Measurements from ENCODE around the gene FAM181A. TPM values are rescaled to one million over a fixed set of nuclear protein-coding genes. Genes with fewer than 3 reads are reported as not detected.
A peak's percentile ranks its signal among the peaks of the same experiment; 100 is the strongest.

FAM181A gene
- polyA plus RNA-seq, 1 donor (not counting 4 experiments of a cell fraction or from before 2014, with no cell fraction given), result 0.04 TPM

DNA sequence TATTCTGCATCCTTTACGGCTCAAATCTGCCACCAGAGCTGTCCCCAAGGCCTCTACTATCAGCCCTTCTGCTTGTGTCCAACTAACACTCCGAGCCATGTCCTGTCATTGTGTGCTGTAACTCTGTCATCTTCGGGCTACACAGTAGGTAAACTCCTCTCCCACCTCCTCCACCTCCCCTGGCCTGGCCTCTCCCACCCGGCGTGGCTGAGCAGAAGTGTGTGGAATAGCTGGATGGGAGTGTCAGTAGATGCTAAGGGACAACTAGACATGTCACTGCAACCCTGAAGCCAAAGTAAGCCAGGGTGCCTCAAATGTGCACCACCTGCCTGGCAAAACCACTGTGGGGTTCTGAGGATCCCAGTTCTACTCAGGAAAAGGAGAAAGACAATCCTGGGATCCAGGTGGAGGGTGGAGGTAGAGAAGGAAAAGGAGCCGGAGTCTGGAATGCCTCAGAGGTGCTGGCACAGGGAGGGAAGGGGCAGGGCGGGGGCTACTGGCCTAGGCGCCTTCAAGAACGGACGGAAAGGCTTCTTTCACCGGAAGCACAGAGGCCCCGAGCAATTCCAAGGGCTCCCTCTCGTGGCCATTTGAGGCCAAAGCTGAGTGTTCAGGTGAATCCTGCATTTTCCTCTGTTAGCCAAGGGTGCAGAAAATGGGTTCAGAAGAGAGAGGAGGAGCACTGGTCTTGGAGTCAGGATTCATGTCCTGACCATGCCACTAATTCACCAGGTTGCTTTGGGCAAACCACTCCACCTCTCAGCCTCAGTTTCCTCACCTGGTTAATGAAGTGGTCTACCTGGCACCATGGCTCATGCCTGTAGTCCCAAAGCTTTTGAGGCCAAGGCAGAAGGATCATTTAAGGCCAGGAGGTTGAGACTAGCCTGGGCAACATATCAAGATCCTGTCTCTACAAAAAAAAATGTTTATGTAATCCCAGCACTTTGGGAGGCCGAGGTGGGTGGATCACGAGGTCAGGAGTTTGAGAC is 20.5 kb upstream of the FAM181A start:
- no peaks in the 10 kb centered on the region for H3K4me1 ChIP-seq (ENCODE audit: control insufficient read depth, extremely low read depth, insufficient read depth, low read length)
- H3K79me2 ChIP-seq (ENCODE audit: control insufficient read depth, insufficient read depth, low read length), result no peaks in the 10 kb centered on the region
- no peak overlapping the region for H3K9ac ChIP-seq (ENCODE audit: control insufficient read depth, extremely low read depth, insufficient read depth, low read length)
- H3K27me3 ChIP-seq (ENCODE audit: control insufficient read depth, extremely low read depth, insufficient read depth, low read length), result no peaks in the 10 kb centered on the region
- H2AFZ ChIP-seq (ENCODE audit: control insufficient read depth, low read length), result no peak overlapping the region
- H3K36me3 ChIP-seq (ENCODE audit: control insufficient read depth in 2 of 2, extremely low read depth in 1 of 2, insufficient read depth in 2 of 2, low read length in 2 of 2), result no peaks in the 10 kb centered on the region
- no peaks in the 10 kb centered on the region for H3K9me3 ChIP-seq (ENCODE audit: control insufficient read depth, low read depth, low read length)
- no peak overlapping the region for H3K4me3 ChIP-seq (ENCODE audit: control insufficient read depth in 2 of 3, extremely low read depth in 1 of 3, insufficient read depth in 2 of 3, low read depth in 1 of 3, low read length in 3 of 3)
- dilution Hi-C loops (cut with MboI; ENCODE audit: extremely low pct_ligation_motif_present, low sequenced_read_pairs), result loop anchor here (25.0 kb wide), 1 partner anchor 244 kb away; no protein-coding TSS in a partner anchor
- no peak overlapping the region for H3K27ac ChIP-seq (ENCODE audit: control insufficient read depth, insufficient read depth, low read length)
- FAIRE-seq, result peak; percentile 46
- no peak overlapping the region for H3K4me2 ChIP-seq (ENCODE audit: control insufficient read depth, extremely low read depth, insufficient read depth, low read depth, low read length)
- H3K9me1 ChIP-seq (ENCODE audit: control insufficient read depth, extremely low read depth, insufficient read depth, low read length), result no peaks in the 10 kb centered on the region
- TF ChIP-seq EZH2 (IDR thresholded peaks at IDR 0.05; ENCODE audit: low read length), result no peak
- TF ChIP-seq CTCF (optimal IDR thresholded peaks at IDR 0.05 in 1 of 3, IDR thresholded peaks at IDR 0.05 in 1 of 3, conservative IDR thresholded peaks at IDR 0.05 in 1 of 3; ENCODE audit: extremely low read depth in 1 of 3, insufficient read depth in 2 of 3, low read length in 3 of 3), result peak; percentile 80 to 96 (median 93)
- no peaks in the 10 kb centered on the region for H4K20me1 ChIP-seq (ENCODE audit: control insufficient read depth, extremely low read depth, insufficient read depth, low read length)
- peak; percentile 13 for DNase-seq (ENCODE audit: low read depth, low spot score)

DNA sequence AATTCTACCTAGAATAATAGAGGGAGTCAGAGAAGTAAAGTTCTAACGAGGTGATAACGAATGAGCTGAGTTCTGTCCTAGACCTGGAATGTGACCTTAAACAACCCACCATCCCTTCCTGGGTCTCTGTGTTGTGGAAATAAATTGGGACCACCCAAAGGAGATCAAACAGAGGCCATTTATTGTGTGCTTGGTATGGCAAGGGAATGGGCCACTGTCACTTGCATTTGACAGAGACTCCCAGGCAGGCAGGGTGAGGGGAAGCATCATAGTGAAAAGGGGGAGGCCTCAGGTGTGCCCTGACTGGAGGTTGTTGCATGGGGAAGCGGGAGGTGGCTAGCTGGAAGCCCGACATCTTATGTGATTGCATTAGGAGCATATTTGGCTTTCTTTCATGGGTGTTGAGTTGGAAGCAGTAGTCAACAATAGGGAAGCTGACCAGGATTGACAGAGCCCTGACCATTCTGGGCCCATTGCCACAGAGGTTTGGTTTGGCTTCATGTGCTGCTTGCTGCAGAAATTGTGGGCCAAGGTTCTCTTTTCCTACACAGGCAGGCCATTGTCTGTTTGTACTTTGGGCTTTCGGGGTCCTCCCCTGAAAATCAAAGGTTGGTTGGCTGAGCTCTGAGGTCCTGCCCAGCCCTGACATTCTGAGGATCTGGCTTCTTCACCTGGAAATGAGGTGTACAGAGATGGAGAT is 17.6 kb upstream of the FAM181A start:
- no peak for DNase-seq (ENCODE audit: low read depth, low spot score)
- Histone ChIP-seq H2AFZ (ENCODE audit: control insufficient read depth, low read length) (no peak overlapping the region), H3K27me3 (ENCODE audit: control insufficient read depth, extremely low read depth, insufficient read depth, low read length) (no peaks in the 10 kb centered on the region), H4K20me1 (ENCODE audit: control insufficient read depth, extremely low read depth, insufficient read depth, low read length) (no peaks in the 10 kb centered on the region), H3K36me3 (ENCODE audit: control insufficient read depth in 2 of 2, extremely low read depth in 1 of 2, insufficient read depth in 2 of 2, low read length in 2 of 2) (no peaks in the 10 kb centered on the region), H3K4me2 (ENCODE audit: control insufficient read depth, extremely low read depth, insufficient read depth, low read depth, low read length) (no peak overlapping the region), H3K9ac (ENCODE audit: control insufficient read depth, extremely low read depth, insufficient read depth, low read length) (no peak overlapping the region), H3K4me3 (ENCODE audit: control insufficient read depth in 2 of 3, extremely low read depth in 1 of 3, insufficient read depth in 2 of 3, low read depth in 1 of 3, low read length in 3 of 3) (no peak overlapping the region), H3K4me1 (ENCODE audit: control insufficient read depth, extremely low read depth, insufficient read depth, low read length) (no peaks in the 10 kb centered on the region), H3K9me1 (ENCODE audit: control insufficient read depth, extremely low read depth, insufficient read depth, low read length) (no peaks in the 10 kb centered on the region), H3K9me3 (ENCODE audit: control insufficient read depth, low read depth, low read length) (no peaks in the 10 kb centered on the region), H3K27ac (ENCODE audit: control insufficient read depth, insufficient read depth, low read length) (no peak overlapping the region), H3K79me2 (ENCODE audit: control insufficient read depth, insufficient read depth, low read length) (no peaks in the 10 kb centered on the region)
- dilution Hi-C loops (cut with MboI; ENCODE audit: extremely low pct_ligation_motif_present, low sequenced_read_pairs), result loop anchor here (25.0 kb wide), 1 partner anchor 247 kb away; no protein-coding TSS in a partner anchor
- FAIRE-seq, result no peak
- TF ChIP-seq EZH2 (IDR thresholded peaks at IDR 0.05; ENCODE audit: low read length) (no peak), CTCF (optimal IDR thresholded peaks at IDR 0.05 in 1 of 3, IDR thresholded peaks at IDR 0.05 in 1 of 3, conservative IDR thresholded peaks at IDR 0.05 in 1 of 3; ENCODE audit: extremely low read depth in 1 of 3, insufficient read depth in 2 of 3, low read length in 3 of 3) (no peak)

Data from keratinocyte (primary cell).